ENCODE results near the gene USP6NL.

Gene USP6NL

GRCh38 chr10:11588873-11589574 lies 22.4 kb downstream of the USP6NL start:
- no peak for DNase-seq

DNA sequence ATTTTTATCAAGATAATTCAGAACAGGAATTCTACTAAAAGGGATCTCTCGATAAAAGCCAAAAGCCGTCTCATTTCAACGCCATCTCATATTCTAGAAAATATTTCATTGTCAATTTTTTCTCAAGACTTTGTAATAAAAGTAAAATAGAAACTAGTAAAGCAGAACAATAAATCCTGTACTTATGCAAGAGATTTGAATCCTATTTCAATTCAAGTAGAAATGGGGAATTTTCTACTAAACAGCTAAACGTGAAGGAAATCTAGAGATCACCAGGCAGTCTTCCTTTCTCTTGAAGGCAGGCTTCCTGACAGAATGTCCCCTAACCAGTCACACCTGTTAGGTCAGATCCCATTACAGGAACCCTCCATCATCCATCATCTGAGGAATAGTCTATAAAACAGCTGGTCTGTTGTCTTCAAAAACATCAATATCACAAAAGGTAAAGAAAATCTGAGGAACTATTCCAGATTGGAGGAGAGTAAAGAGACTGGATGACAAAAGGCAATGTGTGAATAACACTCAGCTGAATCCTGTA lies 23.7 kb downstream of the USP6NL start:
- DNase-seq = no peak

DNA sequence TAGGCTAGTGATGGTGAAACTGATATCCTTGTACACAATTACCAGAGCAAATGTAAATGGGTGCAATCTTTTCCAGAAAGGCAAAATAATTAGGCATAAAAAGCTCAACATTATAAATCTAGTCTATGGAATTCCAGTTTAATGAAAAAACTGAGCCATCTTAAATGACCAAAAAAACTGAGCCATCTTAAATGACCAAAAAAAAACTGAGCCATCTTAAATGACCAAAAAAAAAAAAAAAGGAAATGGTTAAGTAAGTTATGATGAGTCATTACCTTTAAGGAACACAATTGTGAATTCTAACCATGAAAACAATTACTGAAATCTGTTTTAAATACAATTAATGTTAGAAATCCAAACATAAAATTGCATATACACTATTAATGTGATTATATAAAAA lies 25.3 kb downstream of the USP6NL start:
- no peak for DNase-seq

DNA sequence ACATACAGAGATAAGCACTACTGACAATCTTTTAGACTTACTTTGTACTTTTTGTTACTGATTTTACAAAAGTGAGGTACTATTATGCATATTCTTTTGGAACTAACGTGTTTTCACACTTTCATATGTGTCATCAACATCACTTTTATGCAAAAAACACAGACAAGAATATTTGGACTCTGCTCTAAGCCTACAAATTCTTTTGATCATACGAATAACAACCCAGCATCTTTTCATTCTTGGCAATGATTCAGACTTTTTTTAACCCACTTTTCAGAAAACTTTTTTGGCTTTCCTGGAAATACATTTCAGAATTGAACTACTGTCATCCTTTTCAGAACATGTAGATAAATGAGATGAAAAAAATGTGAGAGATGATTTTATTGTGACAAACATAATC lies 30.2 kb downstream of the USP6NL start:
- DNase-seq = no peak

- no peak for DNase-seq
Measured at GRCh38 chr10:11579885-11580284, 31.6 kb downstream of the USP6NL start.

- DNase-seq = peak; percentile 49
Measured at GRCh38 chr10:11578802-11579255, 32.6 kb downstream of the USP6NL start.

DNA sequence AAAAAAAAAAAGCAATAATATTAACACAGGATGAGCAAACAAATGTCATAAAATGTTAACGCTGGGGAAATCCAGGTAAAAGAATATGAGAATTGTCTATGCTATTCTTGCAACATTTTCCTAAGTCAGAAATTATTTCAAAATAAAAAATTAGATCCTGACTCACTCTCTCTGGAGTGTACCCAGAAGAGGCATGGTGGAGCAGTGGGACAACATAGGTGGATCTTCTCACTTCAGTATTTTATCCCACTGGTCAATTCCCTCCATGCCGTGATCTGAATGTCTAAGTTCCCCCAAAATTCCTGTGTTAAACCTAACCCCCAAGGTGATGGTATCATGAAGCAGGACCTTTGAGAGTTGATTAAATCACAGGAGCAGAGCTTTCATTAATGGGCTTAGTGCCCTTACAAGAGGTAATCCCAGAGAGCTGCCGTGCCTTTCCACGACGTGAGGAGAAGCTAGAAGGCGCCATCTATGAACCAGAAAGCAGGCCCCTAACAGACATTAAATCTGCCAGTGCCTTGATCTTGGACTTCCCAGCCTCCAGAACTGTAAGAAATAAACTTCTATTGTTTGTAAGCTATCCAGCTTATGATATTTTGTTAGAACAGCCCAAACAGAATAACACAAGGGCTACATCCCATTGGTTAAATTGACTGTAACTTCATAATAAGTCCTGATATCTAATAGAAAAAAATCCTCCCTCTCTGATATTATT lies 35.2 kb downstream of the USP6NL start:
- no peak for DNase-seq

DNA sequence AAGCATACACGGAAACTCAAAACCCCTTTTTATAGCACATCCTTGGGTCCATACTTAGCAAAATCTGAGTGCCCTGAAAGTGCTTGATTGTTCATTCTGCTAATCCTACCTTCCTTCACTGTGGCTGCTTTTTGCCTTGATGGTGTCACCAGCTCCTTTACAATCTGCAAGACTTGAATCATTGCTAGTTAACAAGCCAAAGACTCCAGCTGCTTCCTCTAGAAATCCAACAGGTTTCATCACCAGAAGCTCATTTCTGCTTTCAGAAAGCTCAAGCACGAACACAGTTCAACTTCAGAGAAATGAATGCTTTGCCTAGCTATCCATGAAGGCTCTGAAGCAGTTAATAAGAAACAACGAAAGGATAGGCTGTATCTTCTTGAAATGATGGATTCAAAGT lies 38.0 kb downstream of the USP6NL start:
- no peak for DNase-seq

GRCh38 chr10:11570751-11571150 lies 40.7 kb downstream of the USP6NL start:
- DNase-seq = no peak

DNA sequence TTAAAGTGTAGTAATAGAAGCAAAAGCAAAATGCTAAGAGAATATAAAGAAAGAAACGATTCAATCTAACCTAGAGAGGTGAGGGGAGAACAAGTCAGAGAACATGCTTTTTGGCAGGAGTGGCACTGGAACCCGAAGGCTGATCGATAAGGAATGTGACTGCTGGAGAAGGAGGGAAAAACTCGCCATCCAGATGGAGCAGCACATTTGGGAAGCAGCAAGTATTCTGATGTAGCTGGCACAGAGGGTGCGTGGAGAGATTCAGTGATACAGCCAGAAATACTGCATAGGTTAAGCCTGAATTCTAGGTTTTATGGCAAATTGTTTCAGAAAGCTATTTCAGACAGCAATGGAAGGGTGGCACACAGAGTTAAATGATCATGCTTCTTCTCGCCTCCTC lies 42.0 kb downstream of the USP6NL start:
- no peak for DNase-seq

DNA sequence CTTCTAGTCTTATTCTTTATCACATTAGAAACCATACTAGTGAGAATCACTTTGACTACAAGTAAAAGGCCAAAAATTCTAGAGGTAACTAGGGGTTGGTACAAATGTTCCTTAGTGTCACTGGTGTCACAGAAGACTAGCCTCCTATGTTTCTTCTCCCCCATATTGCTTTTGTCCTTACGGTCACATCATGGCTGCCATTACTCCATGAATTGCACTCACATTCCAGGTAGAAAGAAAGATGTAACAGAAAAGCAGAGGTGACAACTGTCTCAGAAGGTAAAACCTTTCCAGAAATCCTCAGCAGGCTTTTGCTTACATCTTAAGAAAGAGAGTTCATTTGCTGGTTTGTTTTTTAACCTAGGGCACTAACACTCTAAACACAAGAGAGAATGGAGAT lies 42.9 kb downstream of the USP6NL start:
- no peak for DNase-seq

DNA sequence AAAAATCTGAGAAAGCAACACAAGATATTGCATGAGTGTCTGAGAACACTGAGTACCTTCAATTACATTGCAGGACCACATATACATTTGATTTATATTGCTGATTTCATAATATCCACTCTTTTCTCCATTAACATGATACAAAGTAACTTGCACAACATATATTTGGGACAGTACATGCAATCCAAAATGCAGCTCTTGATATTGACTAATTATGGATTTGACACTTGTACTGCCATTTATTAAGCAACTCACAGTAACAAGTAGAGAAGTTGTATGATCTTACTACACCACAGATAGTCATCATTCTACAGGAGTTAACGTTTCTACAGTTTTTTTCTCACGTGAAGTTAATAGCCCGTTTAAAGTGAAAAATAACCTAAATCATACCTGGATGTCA lies 46.7 kb downstream of the USP6NL start:
- no peak for DNase-seq

- DNase-seq = no peak
Measured at GRCh38 chr10:11563936-11564335, 47.5 kb downstream of the USP6NL start.

GRCh38 chr10:11562888-11563287 lies 48.6 kb downstream of the USP6NL start:
- DNase-seq = no peak

GRCh38 chr10:11560076-11560709 lies 51.3 kb downstream of the USP6NL start:
- DNase-seq = no peak

DNA sequence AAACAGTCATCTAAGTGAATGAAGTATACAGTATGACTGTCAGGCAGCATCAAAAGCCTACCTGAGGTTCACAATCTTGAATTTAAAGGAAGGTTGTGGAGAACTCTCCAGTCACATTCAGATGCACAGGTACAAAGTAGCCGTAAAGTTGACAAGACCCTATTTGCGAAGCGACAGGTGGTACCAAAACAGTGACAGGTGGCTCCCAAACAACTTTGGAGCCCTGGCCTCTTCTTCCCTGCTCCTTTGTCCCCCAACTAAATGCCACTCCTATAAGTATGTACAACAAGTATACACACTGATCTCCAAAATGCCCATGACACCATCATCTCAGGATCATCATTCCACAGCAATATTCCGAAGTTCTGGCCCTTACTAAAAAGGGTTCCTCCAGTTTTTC lies 53.5 kb downstream of the USP6NL start:
- DNase-seq = no peak

GRCh38 chr10:11557513-11557912 lies 53.9 kb downstream of the USP6NL start:
- DNase-seq = no peak

DNA sequence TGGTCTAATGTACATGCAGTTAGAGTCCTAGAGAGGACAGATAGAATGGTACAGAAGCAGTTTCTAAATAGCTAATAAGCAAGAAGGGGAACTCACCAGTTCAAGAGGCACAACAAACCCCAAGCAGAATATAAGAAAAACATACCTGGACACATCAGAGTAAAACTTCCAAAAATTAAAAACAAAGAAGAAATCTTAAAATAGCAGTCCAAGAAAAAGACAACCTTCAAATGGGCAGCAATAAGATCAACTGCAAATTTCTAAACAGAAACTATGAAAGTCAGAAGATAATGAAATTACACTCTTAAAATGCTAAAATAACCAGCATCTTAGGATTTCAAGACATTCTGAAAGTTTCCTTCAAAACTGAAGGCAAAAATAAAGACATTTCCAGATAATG lies 55.9 kb downstream of the USP6NL start:
- no peak for DNase-seq

GRCh38 chr10:11553773-11554381 lies 57.6 kb downstream of the USP6NL start:
- DNase-seq = no peak

GRCh38 chr10:11551916-11552602 lies 59.4 kb downstream of the USP6NL start:
- DNase-seq = no peak

- no peak for DNase-seq
Measured at GRCh38 chr10:11551104-11551503, 60.3 kb downstream of the USP6NL start.

DNA sequence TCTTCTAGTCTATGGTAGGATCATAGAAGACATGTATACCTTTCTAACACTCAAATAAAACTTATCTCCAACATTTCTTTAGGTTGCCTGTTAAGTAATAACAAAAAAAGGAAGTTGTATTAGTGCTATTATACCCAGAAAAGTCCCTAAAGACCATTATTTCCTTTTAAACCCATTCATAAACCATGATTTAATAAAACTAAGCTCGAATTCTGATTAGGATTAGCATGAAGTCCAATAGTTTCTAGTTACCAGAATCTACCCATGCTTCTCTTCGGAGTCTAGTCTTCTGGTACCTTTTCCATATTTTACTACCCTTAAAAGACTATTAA lies 62.7 kb downstream of the USP6NL start:
- no peak for DNase-seq

All from activated naive CD4-positive, alpha-beta T cell treated with Interleukin-2 at 50 U/mL for 16 hours (primary cell).